ENCODE results near the gene ACP4. TPM values are rescaled to one million over a fixed set of nuclear protein-coding genes. Genes with fewer than 3 reads are reported as not detected.

Gene ACP4
- total RNA-seq, 4 donors from 2014 or later = not detected

- no peak for TF ChIP-seq CTCF (IDR thresholded peaks at IDR 0.05; ENCODE audit: low read depth)
Observed at GRCh38 chr19:50799547-50799851, 9.3 kb downstream of the ACP4 start.

- no peak for TF ChIP-seq CTCF (IDR thresholded peaks at IDR 0.05; ENCODE audit: low read depth)
Observed at GRCh38 chr19:50801107-50801506, 10.9 kb downstream of the ACP4 start.

GRCh38 chr19:50803633-50804419 lies 13.6 kb downstream of the ACP4 start:
- TF ChIP-seq CTCF (IDR thresholded peaks at IDR 0.05; ENCODE audit: low read depth) = no peak

- TF ChIP-seq CTCF (IDR thresholded peaks at IDR 0.05; ENCODE audit: low read depth) = no peak
Observed at GRCh38 chr19:50804420-50805272, 14.4 kb downstream of the ACP4 start.

- TF ChIP-seq CTCF (IDR thresholded peaks at IDR 0.05; ENCODE audit: low read depth) = no peak
Observed at GRCh38 chr19:50808856-50809255, 18.6 kb downstream of the ACP4 start.

- TF ChIP-seq CTCF (IDR thresholded peaks at IDR 0.05; ENCODE audit: low read depth) = no peak
Observed at GRCh38 chr19:50812474-50812873, 22.3 kb downstream of the ACP4 start.

GRCh38 chr19:50814883-50815282 lies 24.7 kb downstream of the ACP4 start:
- TF ChIP-seq CTCF (IDR thresholded peaks at IDR 0.05; ENCODE audit: low read depth) = no peak
